Stomach (tissue), 4 donors: ENCODE data around the gene PPOX.

Experiments used
- POLR2A ChIP-seq, 4 donors: fragments of 450-650 bp; IDR thresholded peaks; one replicate each; pipeline ENCODE4 v1.6.1; 2016; ENCODE audit warnings: antibody characterized with exemption in 4 of 4, control low read depth in 2 of 4, mild to moderate bottlenecking in 1 of 4, moderate library complexity in 1 of 4
- POLR2AphosphoS5 ChIP-seq, 3 donors: sonication (generic); formaldehyde crosslinking; IDR thresholded peaks; one replicate each; pipeline ENCODE4 v1.6.1; 2016; ENCODE audit warnings: antibody characterized with exemption in 3 of 3
- TF ChIP-seq, protein P1 (sequence below), 7 experiments: fragments of 450-650 bp in 4 of 7; fragments of 200-600 bp in 3 of 7; sonication (generic) in 3 of 7; IDR thresholded peaks; one replicate each; pipeline ENCODE4 v1.5.1; 2016 to 2019; ENCODE audit warnings: antibody characterized with exemption in 7 of 7, control low read depth in 2 of 7, mild to moderate bottlenecking in 1 of 7

DNA sequence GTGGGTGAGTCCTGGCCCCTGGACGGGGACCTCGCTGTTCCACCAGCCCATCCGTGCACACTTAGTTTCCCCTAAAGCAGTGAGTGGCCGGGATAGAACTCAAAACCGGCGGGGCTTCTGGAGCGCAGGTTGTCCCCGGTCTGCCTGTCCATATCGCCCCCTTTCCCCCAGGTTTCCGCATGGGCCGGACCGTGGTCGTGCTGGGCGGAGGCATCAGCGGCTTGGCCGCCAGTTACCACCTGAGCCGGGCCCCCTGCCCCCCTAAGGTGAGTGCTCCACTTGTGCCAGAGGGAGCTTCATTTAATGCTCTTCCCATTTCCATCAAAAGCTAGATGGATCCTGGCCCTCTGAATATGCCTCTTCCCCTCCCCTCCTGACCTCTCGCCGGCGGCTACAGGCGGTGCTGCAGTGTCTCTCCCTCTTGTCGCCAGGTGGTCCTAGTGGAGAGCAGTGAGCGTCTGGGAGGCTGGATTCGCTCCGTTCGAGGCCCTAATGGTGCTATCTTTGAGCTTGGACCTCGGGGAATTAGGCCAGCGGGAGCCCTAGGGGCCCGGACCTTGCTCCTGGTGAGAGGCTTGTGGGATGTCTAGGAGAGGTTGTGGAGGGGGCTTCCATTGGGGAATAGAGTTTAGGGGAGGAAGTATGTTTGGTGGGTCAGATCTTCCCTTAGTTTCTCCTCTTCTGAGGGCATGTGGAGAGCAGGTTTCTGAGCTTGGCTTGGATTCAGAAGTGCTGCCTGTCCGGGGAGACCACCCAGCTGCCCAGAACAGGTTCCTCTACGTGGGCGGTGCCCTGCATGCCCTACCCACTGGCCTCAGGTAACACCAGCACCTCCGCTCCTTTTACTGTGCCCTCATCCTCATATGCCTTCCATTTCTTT, 683 bp downstream of the PPOX start:
- TF ChIP-seq, protein P1, sequence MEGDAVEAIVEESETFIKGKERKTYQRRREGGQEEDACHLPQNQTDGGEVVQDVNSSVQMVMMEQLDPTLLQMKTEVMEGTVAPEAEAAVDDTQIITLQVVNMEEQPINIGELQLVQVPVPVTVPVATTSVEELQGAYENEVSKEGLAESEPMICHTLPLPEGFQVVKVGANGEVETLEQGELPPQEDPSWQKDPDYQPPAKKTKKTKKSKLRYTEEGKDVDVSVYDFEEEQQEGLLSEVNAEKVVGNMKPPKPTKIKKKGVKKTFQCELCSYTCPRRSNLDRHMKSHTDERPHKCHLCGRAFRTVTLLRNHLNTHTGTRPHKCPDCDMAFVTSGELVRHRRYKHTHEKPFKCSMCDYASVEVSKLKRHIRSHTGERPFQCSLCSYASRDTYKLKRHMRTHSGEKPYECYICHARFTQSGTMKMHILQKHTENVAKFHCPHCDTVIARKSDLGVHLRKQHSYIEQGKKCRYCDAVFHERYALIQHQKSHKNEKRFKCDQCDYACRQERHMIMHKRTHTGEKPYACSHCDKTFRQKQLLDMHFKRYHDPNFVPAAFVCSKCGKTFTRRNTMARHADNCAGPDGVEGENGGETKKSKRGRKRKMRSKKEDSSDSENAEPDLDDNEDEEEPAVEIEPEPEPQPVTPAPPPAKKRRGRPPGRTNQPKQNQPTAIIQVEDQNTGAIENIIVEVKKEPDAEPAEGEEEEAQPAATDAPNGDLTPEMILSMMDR (IDR thresholded peaks at IDR 0.05), result no peak
- TF ChIP-seq POLR2AphosphoS5 (IDR thresholded peaks at IDR 0.05), result no peak
- no peak for TF ChIP-seq POLR2A (IDR thresholded peaks at IDR 0.05)
